ENCODE data around the gene STK17B. TPM values are rescaled to one million over a fixed set of nuclear protein-coding genes. Genes with fewer than 3 reads are reported as not detected.

STK17B gene
- total RNA-seq, 1 experiment from 2014 or later: 58.0 TPM

DNA sequence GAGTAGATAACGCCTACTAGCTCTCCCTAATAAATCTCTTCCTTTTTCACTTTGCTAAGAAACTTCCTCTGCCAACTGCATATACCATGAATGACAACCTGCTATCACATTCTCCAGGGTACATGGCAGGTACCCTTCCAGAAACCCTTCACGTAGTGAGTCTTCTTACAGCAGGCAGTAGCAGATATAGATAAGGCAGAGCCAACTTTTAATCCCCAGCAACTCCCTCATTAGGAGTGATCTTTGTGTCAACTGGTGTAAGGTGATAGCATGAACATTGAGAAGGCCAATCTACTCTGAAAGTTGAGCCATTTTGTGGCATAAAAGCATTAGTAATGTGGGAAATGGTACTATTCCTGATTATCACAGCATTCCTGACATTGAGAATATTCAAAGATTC lies 5.7 kb upstream of the STK17B start:
- Histone ChIP-seq H3K9me3 (no peaks in the 10 kb centered on the region), H3K36me3 (ENCODE audit: control insufficient read depth, insufficient read depth, low read length) (no peaks in the 10 kb centered on the region), H3K4me3 (ENCODE audit: low read depth, low read length) (no peak overlapping the region), H3K27me3 (replicated peaks; ENCODE audit: control insufficient read depth, insufficient read depth, low read length) (no peaks in the 10 kb centered on the region), H3K4me1 (peaks cover 5% of the 10 kb centered on the region)
- TF ChIP-seq, protein P1, sequence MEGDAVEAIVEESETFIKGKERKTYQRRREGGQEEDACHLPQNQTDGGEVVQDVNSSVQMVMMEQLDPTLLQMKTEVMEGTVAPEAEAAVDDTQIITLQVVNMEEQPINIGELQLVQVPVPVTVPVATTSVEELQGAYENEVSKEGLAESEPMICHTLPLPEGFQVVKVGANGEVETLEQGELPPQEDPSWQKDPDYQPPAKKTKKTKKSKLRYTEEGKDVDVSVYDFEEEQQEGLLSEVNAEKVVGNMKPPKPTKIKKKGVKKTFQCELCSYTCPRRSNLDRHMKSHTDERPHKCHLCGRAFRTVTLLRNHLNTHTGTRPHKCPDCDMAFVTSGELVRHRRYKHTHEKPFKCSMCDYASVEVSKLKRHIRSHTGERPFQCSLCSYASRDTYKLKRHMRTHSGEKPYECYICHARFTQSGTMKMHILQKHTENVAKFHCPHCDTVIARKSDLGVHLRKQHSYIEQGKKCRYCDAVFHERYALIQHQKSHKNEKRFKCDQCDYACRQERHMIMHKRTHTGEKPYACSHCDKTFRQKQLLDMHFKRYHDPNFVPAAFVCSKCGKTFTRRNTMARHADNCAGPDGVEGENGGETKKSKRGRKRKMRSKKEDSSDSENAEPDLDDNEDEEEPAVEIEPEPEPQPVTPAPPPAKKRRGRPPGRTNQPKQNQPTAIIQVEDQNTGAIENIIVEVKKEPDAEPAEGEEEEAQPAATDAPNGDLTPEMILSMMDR (IDR thresholded peaks at IDR 0.05; ENCODE audit: insufficient read depth in 1 of 2, low read depth in 1 of 2, low read length in 1 of 2, severe bottlenecking in 1 of 2, unreplicated experiment in 1 of 2): no peak
- Mint-ChIP-seq H3K36me3 (ENCODE audit: insufficient read depth, unreplicated experiment) (peaks cover 4% of the 10 kb centered on the region), H3K27me3 (ENCODE audit: insufficient read depth, unreplicated experiment) (no peaks in the 10 kb centered on the region), H3K4me3 (ENCODE audit: unreplicated experiment) (no peak overlapping the region), H3K27ac (ENCODE audit: unreplicated experiment) (no peak overlapping the region), H3K4me1 (ENCODE audit: low read depth, unreplicated experiment) (peaks cover 14% of the 10 kb centered on the region), H3K9me3 (ENCODE audit: unreplicated experiment) (no peaks in the 10 kb centered on the region)
- POLR2A ChIA-PET: no interaction called here
- intact Hi-C loops (cut with micrococcal nuclease; ENCODE audit: unreplicated experiment): no loop called here
- DNase-seq: no peak
- CTCF ChIA-PET: no interaction called here
- no TSS peak for BruUV-seq (replicated peaks)

GRCh38 chr2:196176142-196176738 lies 4.9 kb upstream of the STK17B start:
- no peaks in the 10 kb centered on the region for H3K27me3 ChIP-seq (replicated peaks; ENCODE audit: control insufficient read depth, insufficient read depth, low read length)
- Mint-ChIP-seq H3K27ac (ENCODE audit: unreplicated experiment) (no peak overlapping the region), H3K9me3 (ENCODE audit: unreplicated experiment) (no peaks in the 10 kb centered on the region), H3K36me3 (ENCODE audit: insufficient read depth, unreplicated experiment) (peaks cover 8% of the 10 kb centered on the region), H3K4me3 (ENCODE audit: unreplicated experiment) (no peak overlapping the region), H3K27me3 (ENCODE audit: insufficient read depth, unreplicated experiment) (no peaks in the 10 kb centered on the region), H3K4me1 (ENCODE audit: low read depth, unreplicated experiment) (peaks cover 14% of the 10 kb centered on the region)
- CTCF ChIA-PET: no interaction called here
- no TSS peak for BruUV-seq (replicated peaks)
- H3K9me3 ChIP-seq: no peaks in the 10 kb centered on the region
- no peak overlapping the region for H3K4me3 ChIP-seq (ENCODE audit: low read depth, low read length)
- TF ChIP-seq, protein P1 (IDR thresholded peaks at IDR 0.05; ENCODE audit: insufficient read depth in 1 of 2, low read depth in 1 of 2, low read length in 1 of 2, severe bottlenecking in 1 of 2, unreplicated experiment in 1 of 2): no peak
- H3K4me1 ChIP-seq: peaks cover 7% of the 10 kb centered on the region
- DNase-seq: no peak
- POLR2A ChIA-PET: no interaction called here
- H3K36me3 ChIP-seq (ENCODE audit: control insufficient read depth, insufficient read depth, low read length): no peaks in the 10 kb centered on the region
- intact Hi-C loops (cut with micrococcal nuclease; ENCODE audit: unreplicated experiment): no loop called here

GRCh38 chr2:196174404-196174803 lies 3.0 kb upstream of the STK17B start:
- Histone ChIP-seq H3K36me3 (ENCODE audit: control insufficient read depth, insufficient read depth, low read length) (no peaks in the 10 kb centered on the region), H3K4me1 (peaks cover 7% of the 10 kb centered on the region), H3K4me3 (ENCODE audit: low read depth, low read length) (no peak overlapping the region), H3K27me3 (replicated peaks; ENCODE audit: control insufficient read depth, insufficient read depth, low read length) (no peaks in the 10 kb centered on the region), H3K9me3 (no peaks in the 10 kb centered on the region)
- Mint-ChIP-seq H3K9me3 (ENCODE audit: unreplicated experiment) (no peaks in the 10 kb centered on the region), H3K4me3 (ENCODE audit: unreplicated experiment) (no peak overlapping the region), H3K27me3 (ENCODE audit: insufficient read depth, unreplicated experiment) (no peaks in the 10 kb centered on the region), H3K36me3 (ENCODE audit: insufficient read depth, unreplicated experiment) (peaks cover 22% of the 10 kb centered on the region), H3K4me1 (ENCODE audit: low read depth, unreplicated experiment) (peaks cover 14% of the 10 kb centered on the region), H3K27ac (ENCODE audit: unreplicated experiment) (no peak overlapping the region)
- DNase-seq: no peak
- no TSS peak for BruUV-seq (replicated peaks)
- TF ChIP-seq, protein P1 (IDR thresholded peaks at IDR 0.05; ENCODE audit: insufficient read depth in 1 of 2, low read depth in 1 of 2, low read length in 1 of 2, severe bottlenecking in 1 of 2, unreplicated experiment in 1 of 2): no peak
- ChIA-PET POLR2A (no interaction called here), CTCF (no interaction called here)
- intact Hi-C loops (cut with micrococcal nuclease; ENCODE audit: unreplicated experiment): no loop called here
